ENCODE measurements around the gene EFNA5.

The EFNA5 gene

GRCh38 chr5:107404595-107405374 is 266.0 kb downstream of the EFNA5 start:
- in situ Hi-C loops (cut with MboI; ENCODE audit: low sequenced_read_pairs) = no loop called here

DNA sequence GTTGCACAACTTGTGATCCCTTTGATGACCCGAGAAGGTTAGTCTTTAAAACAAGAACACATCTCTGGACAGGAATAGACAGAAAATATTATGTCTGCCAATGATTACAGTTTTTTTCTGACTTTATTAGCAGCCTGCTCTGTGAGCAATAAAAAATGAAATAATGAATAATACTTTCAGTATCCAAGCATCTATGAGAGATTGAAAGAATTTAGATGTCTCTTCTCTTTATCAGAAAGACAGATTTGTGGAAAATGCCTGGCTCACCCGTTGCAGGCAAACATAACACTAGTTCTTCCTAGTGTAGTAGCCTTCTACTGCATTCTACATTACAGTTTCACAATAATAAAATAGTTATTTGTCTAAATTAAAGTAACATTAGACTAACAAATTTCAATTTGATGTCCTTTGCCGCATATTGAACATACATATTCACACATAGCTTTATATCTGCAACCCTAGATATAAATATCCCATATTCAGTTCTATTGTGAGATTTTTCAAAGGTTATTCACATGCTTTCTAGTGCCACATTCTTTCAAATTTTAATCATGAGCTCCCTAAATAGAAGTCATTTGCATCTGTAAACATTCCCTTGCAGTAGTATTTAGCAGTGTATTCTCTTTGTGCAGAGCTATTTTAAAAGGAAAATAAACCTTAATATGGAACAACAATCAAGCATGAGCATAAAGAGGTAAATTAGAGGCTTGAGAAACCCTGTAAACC is 267.3 kb downstream of the EFNA5 start:
- in situ Hi-C loops (cut with MboI; ENCODE audit: low sequenced_read_pairs) = no loop called here

DNA sequence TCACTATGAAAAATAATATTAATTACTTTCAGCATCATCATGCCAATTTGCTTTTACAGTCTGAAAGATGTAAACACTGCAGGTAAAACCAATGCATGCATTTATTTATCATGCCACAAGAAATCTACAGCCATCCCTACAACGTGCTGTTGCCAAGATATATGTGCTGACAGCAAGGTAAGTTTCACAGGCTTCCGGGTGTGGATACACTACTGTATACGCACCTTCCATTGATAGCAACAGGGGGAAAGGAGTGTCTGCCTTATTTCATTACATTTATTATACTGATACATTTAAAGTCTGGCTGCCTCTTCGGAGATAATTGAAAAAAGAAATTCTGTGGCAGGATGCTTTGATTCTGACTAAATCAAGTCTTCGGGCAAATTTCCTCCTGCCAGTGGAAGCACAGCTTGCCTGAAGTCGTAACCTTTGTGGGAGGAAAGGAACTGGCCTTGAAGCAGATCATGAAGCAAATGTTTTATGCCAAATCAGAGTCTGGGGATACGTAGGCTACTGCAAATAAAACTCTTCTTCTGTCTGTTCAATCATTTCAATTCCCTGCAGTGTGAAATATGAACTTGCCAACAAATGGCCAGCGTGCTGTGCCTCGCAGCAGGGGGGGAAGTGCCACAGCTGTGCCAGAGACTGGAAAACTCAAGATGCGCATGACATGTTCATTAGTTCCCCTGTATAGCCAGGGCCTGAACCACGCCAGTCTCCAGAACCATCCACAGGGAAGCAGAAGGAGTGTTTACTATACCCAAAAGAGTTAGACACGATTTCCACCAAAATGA is 268.1 kb downstream of the EFNA5 start:
- in situ Hi-C loops (cut with MboI; ENCODE audit: low sequenced_read_pairs) = no loop called here

GRCh38 chr5:107401470-107402122 is 269.1 kb downstream of the EFNA5 start:
- in situ Hi-C loops (cut with MboI; ENCODE audit: low sequenced_read_pairs) = no loop called here

DNA sequence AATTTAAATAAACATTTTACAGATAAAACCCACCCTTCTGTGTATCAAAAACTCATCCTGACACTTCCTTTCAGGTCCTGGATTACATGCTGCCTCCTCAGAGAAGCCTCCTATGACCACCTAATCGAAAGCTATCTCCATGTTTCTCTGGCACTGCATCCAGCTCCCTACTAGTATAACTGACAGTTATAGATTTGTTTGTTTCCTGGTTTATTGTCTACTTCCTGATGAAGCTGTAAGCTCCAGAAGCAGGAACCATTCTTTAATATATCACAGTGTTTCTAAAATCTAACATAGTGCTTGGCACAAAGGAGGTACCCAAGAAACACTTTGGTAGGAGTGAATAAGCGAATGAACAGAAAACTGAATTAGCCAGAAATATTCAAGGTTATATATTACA is 270.4 kb downstream of the EFNA5 start:
- in situ Hi-C loops (cut with MboI; ENCODE audit: low sequenced_read_pairs) = no loop called here

DNA sequence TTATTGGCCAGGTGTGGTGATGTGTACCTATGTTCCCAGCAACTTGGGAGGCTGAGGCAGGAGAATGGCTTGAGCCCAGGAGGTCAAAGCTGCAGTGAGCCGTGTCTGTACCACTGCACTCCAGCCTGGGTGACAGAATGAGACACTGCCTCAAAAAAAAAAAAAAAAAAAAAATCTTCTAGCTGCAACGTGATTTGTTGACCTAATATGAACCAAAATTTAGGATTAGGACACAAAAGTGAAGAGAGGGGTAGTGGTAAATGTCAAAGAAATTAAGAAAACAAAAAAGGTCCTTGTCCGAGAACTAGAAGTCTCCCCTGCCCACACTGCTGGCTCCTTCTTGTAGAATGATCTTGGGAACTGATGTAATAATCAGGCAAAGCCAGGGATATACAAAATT is 272.0 kb downstream of the EFNA5 start:
- in situ Hi-C loops (cut with MboI; ENCODE audit: low sequenced_read_pairs) = no loop called here

- in situ Hi-C loops (cut with MboI; ENCODE audit: low sequenced_read_pairs) = no loop called here
These were observed 274.4 kb downstream of the EFNA5 start for GRCh38 chr5:107396351-107396690.

DNA sequence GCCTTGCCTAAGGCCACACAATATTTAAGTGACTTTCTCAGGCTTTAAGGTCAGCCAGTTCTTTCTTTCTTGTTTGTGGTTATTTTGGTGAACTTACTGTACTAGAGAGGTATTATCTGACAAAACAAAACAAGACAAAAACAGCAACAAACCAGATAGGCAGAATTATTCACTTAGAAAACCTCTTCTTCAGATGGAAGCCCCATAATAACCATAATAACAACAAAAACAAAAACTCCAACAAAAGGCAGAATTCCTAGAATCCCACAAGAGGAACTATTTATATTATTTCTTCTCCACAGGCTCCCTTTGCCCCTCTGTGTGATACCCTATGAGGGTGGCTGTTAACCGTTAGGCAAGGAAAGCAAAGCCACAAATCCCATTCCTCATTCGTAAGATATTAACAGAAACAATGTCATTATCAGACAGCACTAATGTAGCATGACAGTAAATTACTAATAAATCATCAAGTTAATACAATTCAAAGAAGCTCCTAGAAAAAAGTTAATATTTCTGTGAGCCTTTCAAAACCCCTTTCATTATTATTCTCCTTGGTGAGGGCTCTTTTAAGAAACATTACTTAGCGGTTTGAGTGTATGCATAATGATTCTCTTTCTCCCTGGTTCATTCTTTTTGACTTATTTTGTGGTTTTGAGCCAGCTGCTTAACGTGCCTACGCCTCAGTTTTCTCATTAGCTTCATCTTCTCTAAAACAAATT is 274.9 kb downstream of the EFNA5 start:
- in situ Hi-C loops (cut with MboI; ENCODE audit: low sequenced_read_pairs) = no loop called here

DNA sequence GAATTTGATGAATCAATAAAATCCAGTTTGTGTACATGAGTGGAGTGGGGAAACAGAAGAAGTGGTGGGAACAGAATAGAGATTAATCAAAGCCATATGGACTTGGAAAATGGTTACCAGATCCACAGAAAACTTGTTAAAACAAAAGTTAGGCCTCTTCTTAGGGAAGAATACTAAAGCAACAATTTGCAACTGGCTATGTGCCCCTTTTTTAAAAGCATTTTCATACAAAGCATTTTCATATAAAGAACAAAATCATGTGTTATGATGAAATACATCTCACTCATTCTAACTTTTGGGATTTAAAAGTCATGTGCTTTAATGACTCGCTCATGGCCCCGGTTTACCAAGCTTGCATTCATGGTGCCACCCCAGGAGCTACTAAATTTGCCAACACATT is 276.9 kb downstream of the EFNA5 start:
- in situ Hi-C loops (cut with MboI; ENCODE audit: low sequenced_read_pairs) = no loop called here

- in situ Hi-C loops (cut with MboI; ENCODE audit: low sequenced_read_pairs) = no loop called here
These were observed 278.9 kb downstream of the EFNA5 start for GRCh38 chr5:107391787-107392186.

DNA sequence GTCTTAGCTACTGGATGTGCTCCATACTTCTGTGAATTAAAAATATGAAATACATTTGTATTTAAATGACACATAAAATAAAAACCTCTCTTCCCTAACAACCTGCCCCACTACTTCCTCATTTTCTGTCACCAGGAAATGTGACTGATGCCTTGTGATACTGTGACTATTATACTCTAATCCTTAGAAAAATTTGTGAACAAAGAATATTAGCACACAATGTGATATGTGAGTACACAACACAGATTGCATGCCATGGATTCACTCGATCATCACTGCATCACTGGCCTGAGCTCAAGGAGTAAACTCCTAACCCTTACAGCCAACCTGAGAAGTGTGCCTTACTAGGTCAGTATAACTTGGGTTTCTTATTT is 281.0 kb downstream of the EFNA5 start:
- in situ Hi-C loops (cut with MboI; ENCODE audit: low sequenced_read_pairs) = no loop called here

GRCh38 chr5:107389130-107389774 is 281.5 kb downstream of the EFNA5 start:
- in situ Hi-C loops (cut with MboI; ENCODE audit: low sequenced_read_pairs) = no loop called here

- in situ Hi-C loops (cut with MboI; ENCODE audit: low sequenced_read_pairs) = no loop called here
These were observed 282.4 kb downstream of the EFNA5 start for GRCh38 chr5:107388141-107388861.

DNA sequence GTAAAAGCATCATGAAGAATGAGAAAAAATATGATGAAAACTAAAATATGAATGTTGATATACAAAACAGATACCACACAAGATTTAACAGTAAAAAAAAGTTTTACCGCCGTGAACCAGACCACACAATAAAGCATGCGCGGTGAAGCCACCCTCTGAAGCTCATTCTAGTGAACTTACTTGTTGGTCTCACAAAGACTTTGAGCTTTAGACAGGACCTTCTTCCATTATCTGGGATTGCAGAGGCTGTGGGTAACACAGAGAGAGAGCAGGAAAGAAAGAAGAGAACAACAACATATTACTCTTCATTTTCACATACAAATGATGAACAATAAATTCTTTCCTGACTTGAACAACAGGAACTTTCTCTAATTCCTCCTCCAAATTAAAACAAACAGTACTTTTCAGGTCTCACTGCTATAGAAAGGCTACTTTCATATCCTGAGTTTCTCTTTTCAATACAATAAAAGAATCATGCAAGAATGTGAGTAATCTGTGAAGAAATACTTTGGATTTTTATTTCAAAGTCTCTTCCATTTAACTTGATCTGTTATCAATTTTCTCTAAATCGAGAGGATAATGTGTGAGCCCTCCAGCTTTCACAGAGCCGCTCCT is 283.1 kb downstream of the EFNA5 start:
- in situ Hi-C loops (cut with MboI; ENCODE audit: low sequenced_read_pairs) = no loop called here

- in situ Hi-C loops (cut with MboI; ENCODE audit: low sequenced_read_pairs) = no loop called here
These were observed 285.0 kb downstream of the EFNA5 start for GRCh38 chr5:107385708-107386107.

DNA sequence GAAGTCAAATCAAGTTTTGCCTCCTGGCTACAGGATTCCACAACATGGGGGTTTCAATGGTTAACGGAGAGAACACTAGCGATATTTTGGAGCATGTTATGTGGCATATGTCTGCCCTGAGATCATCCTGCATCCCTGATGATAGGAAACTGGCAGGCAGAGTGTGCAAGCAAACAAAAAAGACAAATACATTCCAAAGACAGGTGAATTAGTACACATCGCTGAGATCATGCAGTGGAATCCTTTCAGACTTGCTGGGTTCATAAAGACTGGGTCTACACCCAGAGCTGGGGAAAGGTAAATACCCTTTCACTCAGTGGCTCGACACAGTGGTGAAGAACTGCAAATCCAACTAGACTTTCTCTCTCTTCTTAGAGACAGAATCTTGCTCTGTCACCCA is 286.5 kb downstream of the EFNA5 start:
- in situ Hi-C loops (cut with MboI; ENCODE audit: low sequenced_read_pairs) = no loop called here

DNA sequence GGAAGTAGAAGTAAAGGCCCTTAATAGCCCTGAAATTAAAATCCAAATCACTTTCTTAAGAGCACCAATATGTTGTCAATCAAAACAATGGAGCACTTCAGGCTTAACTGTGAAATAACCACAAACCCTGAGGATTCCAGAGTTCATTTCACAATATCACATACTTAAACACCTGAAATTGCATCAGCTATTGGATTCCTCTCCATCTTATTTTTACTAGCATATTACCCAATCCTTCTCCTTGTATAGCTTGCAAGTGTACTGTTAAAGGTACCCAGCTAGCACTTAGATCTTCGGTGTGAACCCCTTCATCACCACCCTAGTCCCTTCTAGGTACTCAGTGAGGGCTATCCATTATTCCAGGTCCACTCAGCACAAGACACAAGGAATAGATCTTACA is 287.3 kb downstream of the EFNA5 start:
- in situ Hi-C loops (cut with MboI; ENCODE audit: low sequenced_read_pairs) = no loop called here

- in situ Hi-C loops (cut with MboI; ENCODE audit: low sequenced_read_pairs) = no loop called here
These were observed 289.4 kb downstream of the EFNA5 start for GRCh38 chr5:107381189-107381856.

DNA sequence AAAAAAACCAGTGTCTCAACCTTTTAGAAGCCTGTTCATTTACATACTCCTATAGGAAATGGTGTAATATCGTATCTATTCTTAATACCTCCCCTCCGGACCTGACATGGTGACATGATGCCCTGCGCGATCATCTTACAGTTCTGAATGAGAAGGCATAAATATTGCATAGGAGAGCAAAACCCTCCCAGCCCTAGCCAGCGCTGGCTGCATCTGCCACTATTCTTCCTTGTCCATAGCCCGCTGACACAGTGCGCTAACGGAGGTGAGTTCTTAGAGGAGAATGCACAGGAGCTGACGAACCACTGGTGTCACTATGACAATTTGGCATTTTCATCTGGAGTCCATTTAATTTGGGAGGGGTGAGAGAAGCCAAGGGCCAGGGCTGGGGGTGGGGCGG is 290.1 kb downstream of the EFNA5 start:
- in situ Hi-C loops (cut with MboI; ENCODE audit: low sequenced_read_pairs) = no loop called here
